Spleen (tissue), 11 donors: ENCODE measurements around the gene STARD7. TPM values are rescaled to one million over a fixed set of nuclear protein-coding genes. Genes with fewer than 3 reads are reported as not detected.

Experiments used
- DNase-seq: peaks from one replicate; pipeline ENCODE4 v3.0.0-alpha.2; 2020
- H3K27ac ChIP-seq, 8 donors: fragments of 200-600 bp; sonication (generic) in 7 of 8; 1 replicate in 4 of 8; 2 replicates in 4 of 8; pipeline versions ENCODE4 v1.5.0 to v1.8.0; 2016 to 2021; ENCODE audit warnings: inconsistent platforms in 4 of 8, mild to moderate bottlenecking in 4 of 8, moderate library complexity in 1 of 8
- H3K27me3 ChIP-seq, 7 donors: fragments of 200-600 bp; sonication (generic) in 6 of 7; replicated peaks in 1 of 7; 1 replicate in 4 of 7; 2 replicates in 3 of 7; pipeline versions ENCODE4 v1.5.0 to v1.8.0; 2016 to 2021; ENCODE audit warnings: inconsistent platforms in 3 of 7, mild to moderate bottlenecking in 1 of 7
- H3K36me3 ChIP-seq, 6 donors: fragments of 200-600 bp; sonication (generic) in 5 of 6; 1 replicate in 4 of 6; 2 replicates in 2 of 6; pipeline versions ENCODE4 v1.5.0 to v1.8.0; 2016 to 2021; ENCODE audit warnings: inconsistent platforms in 2 of 6
- H3K4me1 ChIP-seq, 6 donors: fragments of 200-600 bp; sonication (generic) in 5 of 6; 1 replicate in 3 of 6; 2 replicates in 3 of 6; pipeline versions ENCODE4 v1.5.0 to v1.8.0; 2016 to 2021; ENCODE audit warnings: inconsistent platforms in 3 of 6
- H3K4me3 ChIP-seq, 8 donors: fragments of 200-600 bp; sonication (generic) in 7 of 8; 1 replicate in 4 of 8; 2 replicates in 4 of 8; pipeline versions ENCODE4 v1.5.0 to v1.8.0; 2016 to 2021; ENCODE audit warnings: inconsistent platforms in 4 of 8, mild to moderate bottlenecking in 4 of 8, moderate library complexity in 2 of 8
- H3K9me3 ChIP-seq, 8 donors: fragments of 200-600 bp; sonication (generic) in 7 of 8; 1 replicate in 4 of 8; 2 replicates in 4 of 8; pipeline versions ENCODE4 v1.5.0 to v1.8.0; 2016 to 2021; ENCODE audit warnings: inconsistent platforms in 4 of 8
- POLR2A ChIP-seq, 3 donors: fragments of 450-650 bp; IDR thresholded peaks; one replicate each; pipeline ENCODE4 v1.5.1; 2017; ENCODE audit warnings: antibody characterized with exemption in 3 of 3, mild to moderate bottlenecking in 1 of 3
- POLR2AphosphoS5 ChIP-seq, 3 donors: sonication (generic); formaldehyde crosslinking; IDR thresholded peaks; one replicate each; pipeline ENCODE4 v1.5.1; 2017; ENCODE audit warnings: antibody characterized with exemption in 3 of 3
- WGBS, 5 donors: extraction: QIAGEN DNeasy Blood & Tissue Kit in 3 of 5; methylation state at CpG; one replicate each; pipeline versions ENCODE4 v1.1.5 to v1.1.7; 2013 to 2018; 5-methylcytosine and 5-hydroxymethylcytosine counted together
- intact Hi-C: fragments of 100-400 bp; cut with DNase I; formaldehyde crosslinking; loops from one replicate; pipeline ENCODE4 v1.15.0; 2023; ENCODE audit warnings: low total_unique reads
- polyA plus RNA-seq, 3 donors: library from polyadenylated mRNA; stranded (reverse); fragments of 200-250 nt; gene quantifications; one replicate each; pipeline ENCODE4 v1.2.1, GENCODE V29; 2013
- total RNA-seq, 7 donors: library from RNA; depleted of rRNA in 3 of 7; stranded (reverse); fragments of >200 nt in 3 of 7; fragmentation: NEBNext Ultra II Directional in 4 of 7; extraction: Animal tissue kit (Norgen Biotek cat#: 25700) in 4 of 7; gene quantifications; one replicate each; pipeline versions ENCODE4 v1.1.0 to v1.2.1, GENCODE V29; 2016 to 2021
- TF ChIP-seq, protein P1 (sequence below), 11 experiments: fragments of 200-600 bp in 7 of 11; fragments of 450-650 bp in 4 of 11; sonication (generic) in 4 of 11; IDR thresholded peaks in 8 of 11; conservative IDR thresholded peaks in 3 of 11; 1 replicate in 7 of 11; 2 replicates in 4 of 11; pipeline versions ENCODE4 v1.4.0 to v1.8.0; 2016 to 2021; ENCODE audit warnings: antibody characterized with exemption in 11 of 11, inconsistent platforms in 4 of 11, mild to moderate bottlenecking in 1 of 11
- donor health status: healthy with polysubstance abuse.
- donor health status: DM: no; HTN: no; CAD: no; lungs with moderate emphysema.
- donor health status: DM: no; HTN: no; CAD: no.
- donor health status: Bipolar disorder and iron deficiency.
- donor health status: healthy.
- donor health status: DM: no; HTN: no; CAD: no.
- donor health status: DM: yes; HTN: yes; CAD: no.

The STARD7 gene
- total and polyA plus RNA-seq, 10 donors = 45.1 to 174 (median 108) TPM

DNA sequence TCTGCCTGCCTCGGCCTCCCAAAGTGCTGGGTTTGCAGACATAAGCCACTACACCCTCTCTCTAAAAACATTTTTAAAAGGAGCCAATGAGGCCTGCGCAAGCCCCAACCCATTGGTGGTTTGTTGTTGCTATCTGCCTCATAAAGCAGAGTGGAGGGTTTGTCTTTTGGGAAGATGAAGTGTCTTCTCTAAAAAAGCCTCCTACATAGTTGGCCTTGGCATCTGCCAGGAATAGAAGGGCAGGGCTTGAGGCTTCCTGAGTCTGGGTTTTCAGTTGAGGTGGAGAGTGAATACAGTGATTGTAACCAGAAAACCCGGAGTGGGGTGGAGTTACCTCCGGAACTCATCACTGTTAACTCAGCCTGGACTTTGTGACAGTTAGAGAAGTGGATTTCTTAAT lies 5.9 kb upstream of the STARD7 start:
- DNase-seq = no peak
- Histone ChIP-seq H3K27me3 (no peaks in the 10 kb centered on the region), H3K9me3 (no peaks in the 10 kb centered on the region), H3K36me3 (no peaks in the 10 kb centered on the region), H3K27ac (peak overlapping the region in 6 of 8 donors; percentile 20 to 64 (median 50)), H3K4me3 (no peak overlapping the region), H3K4me1 (peaks cover 6 to 59% (median 16%) of the 10 kb centered on the region in 6 donors)
- WGBS, 5 donors = 73 to 88% (median 73%) methylated on average over 4 of the region's 4 CpGs
- intact Hi-C loops = no loop called here
- TF ChIP-seq POLR2AphosphoS5 (IDR thresholded peaks at IDR 0.05) (no peak), POLR2A (IDR thresholded peaks at IDR 0.05) (no peak)
- TF ChIP-seq, protein P1, sequence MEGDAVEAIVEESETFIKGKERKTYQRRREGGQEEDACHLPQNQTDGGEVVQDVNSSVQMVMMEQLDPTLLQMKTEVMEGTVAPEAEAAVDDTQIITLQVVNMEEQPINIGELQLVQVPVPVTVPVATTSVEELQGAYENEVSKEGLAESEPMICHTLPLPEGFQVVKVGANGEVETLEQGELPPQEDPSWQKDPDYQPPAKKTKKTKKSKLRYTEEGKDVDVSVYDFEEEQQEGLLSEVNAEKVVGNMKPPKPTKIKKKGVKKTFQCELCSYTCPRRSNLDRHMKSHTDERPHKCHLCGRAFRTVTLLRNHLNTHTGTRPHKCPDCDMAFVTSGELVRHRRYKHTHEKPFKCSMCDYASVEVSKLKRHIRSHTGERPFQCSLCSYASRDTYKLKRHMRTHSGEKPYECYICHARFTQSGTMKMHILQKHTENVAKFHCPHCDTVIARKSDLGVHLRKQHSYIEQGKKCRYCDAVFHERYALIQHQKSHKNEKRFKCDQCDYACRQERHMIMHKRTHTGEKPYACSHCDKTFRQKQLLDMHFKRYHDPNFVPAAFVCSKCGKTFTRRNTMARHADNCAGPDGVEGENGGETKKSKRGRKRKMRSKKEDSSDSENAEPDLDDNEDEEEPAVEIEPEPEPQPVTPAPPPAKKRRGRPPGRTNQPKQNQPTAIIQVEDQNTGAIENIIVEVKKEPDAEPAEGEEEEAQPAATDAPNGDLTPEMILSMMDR (IDR thresholded peaks at IDR 0.05 in 8 of 11, conservative IDR thresholded peaks at IDR 0.05 in 3 of 11) = no peak

DNA sequence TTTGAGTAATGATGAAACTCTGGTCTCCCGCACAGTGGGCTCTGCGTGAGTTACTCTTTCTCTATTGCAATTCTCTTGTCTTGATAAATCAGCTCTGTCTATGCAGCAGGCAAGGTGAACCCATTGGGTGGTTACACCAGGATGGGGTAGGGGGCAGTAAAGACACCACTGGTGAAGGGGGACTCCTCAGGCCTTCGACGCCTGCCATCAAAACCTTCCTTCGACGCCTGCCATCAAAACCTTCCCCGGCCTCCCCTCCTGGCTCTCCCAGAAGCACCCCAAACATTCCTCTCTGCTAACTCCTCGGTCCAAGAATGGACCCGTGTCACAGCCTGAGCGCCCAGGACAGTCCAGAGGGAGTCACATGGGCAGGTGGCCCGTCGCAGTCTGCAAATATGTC lies 4.8 kb upstream of the STARD7 start:
- H3K4me1 ChIP-seq = peaks cover 8 to 58% (median 21%) of the 10 kb centered on the region in 6 donors
- intact Hi-C loops = no loop called here
- DNase-seq = no peak
- no peaks in the 10 kb centered on the region for H3K36me3 ChIP-seq
- TF ChIP-seq POLR2A (IDR thresholded peaks at IDR 0.05) (no peak), POLR2AphosphoS5 (IDR thresholded peaks at IDR 0.05) (no peak)
- TF ChIP-seq, protein P1 (IDR thresholded peaks at IDR 0.05 in 8 of 11, conservative IDR thresholded peaks at IDR 0.05 in 3 of 11) = no peak
- H3K27me3 ChIP-seq = no peaks in the 10 kb centered on the region
- WGBS, 5 donors = 94 to 97% (median 96%) methylated on average over 12 of the region's 12 CpGs
- H3K27ac ChIP-seq = no peak overlapping the region
- no peaks in the 10 kb centered on the region for H3K9me3 ChIP-seq
- H3K4me3 ChIP-seq = no peak overlapping the region

DNA sequence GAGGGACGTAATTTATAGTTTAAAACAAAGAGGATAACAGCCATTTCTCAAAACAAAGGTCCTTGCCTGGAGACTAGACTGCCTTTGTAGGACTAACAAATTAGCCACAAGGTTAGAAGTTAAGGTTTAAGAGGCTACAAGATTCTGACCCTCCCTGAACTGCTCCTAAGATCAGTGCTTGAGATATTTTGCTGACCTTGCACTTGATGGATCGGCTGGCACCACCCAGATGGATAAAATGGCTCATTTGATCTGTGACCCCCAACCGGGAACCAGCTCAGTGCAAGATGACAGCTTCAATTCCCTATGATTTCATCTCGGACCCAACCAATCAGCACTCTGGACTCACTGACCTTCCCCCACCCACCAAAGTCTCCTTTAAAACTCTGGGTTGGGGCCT lies 3.7 kb upstream of the STARD7 start:
- no peak overlapping the region for H3K4me3 ChIP-seq
- intact Hi-C loops = no loop called here
- no peak overlapping the region for H3K27ac ChIP-seq
- no peak for DNase-seq
- peaks cover 8 to 61% (median 24%) of the 10 kb centered on the region in 6 donors for H3K4me1 ChIP-seq
- H3K27me3 ChIP-seq = no peaks in the 10 kb centered on the region
- TF ChIP-seq, protein P1 (IDR thresholded peaks at IDR 0.05 in 8 of 11, conservative IDR thresholded peaks at IDR 0.05 in 3 of 11) = no peak
- TF ChIP-seq POLR2A (IDR thresholded peaks at IDR 0.05) (no peak), POLR2AphosphoS5 (IDR thresholded peaks at IDR 0.05) (no peak)
- H3K9me3 ChIP-seq = no peaks in the 10 kb centered on the region
- H3K36me3 ChIP-seq = no peaks in the 10 kb centered on the region
- 88 to 91% (median 89%) methylated on average over 4 of the region's 4 CpGs for WGBS, 5 donors

DNA sequence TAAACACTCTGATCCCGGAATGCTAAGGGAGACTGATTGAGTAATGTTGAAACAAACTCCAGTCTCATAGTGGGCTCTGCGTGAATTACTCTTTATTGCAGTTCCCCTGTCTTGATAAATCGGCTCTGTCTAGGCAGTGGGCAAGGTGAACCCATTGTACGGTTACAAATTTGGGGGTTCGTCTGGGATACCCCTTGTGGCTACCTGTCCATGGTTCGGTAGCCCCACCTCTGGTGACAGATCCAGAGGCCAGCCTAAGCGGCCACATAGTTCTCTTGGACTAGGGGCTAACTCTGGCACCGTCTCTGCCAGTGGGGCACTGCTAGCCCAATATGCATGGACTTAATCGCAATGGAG lies 1.1 kb upstream of the STARD7 start:
- DNase-seq = no peak
- peaks cover 30 to 71% (median 45%) of the 10 kb centered on the region in 6 donors for H3K4me1 ChIP-seq
- H3K27me3 ChIP-seq = no peaks in the 10 kb centered on the region
- no peaks in the 10 kb centered on the region for H3K36me3 ChIP-seq
- intact Hi-C loops = loop anchor here (5.0 kb wide), 1 partner anchor 58 kb away; the partner anchor contains the start of genes CIAO1 and TMEM127
- no peaks in the 10 kb centered on the region for H3K9me3 ChIP-seq
- H3K27ac ChIP-seq = peak overlapping the region in 4 of 8 donors; percentile 92 to 99 (median 96)
- TF ChIP-seq, protein P1 (IDR thresholded peaks at IDR 0.05 in 8 of 11, conservative IDR thresholded peaks at IDR 0.05 in 3 of 11) = no peak
- TF ChIP-seq POLR2AphosphoS5 (IDR thresholded peaks at IDR 0.05) (no peak), POLR2A (IDR thresholded peaks at IDR 0.05) (no peak)
- WGBS, 5 donors = 87 to 96% (median 93%) methylated on average over 9 of the region's 9 CpGs
- H3K4me3 ChIP-seq = peak overlapping the region in 5 of 8 donors; percentile 76 to 100 (median 95)
